Esophagus muscularis mucosa (tissue), 4 donors: ENCODE data around the gene MAP3K14. TPM values are rescaled to one million over a fixed set of nuclear protein-coding genes. Genes with fewer than 3 reads are reported as not detected.

ENCODE experiments used
- DNase-seq: peaks from one replicate; pipeline ENCODE4 v3.0.0-alpha.2; 2017; ENCODE audit errors: extremely low spot score
- H3K27ac ChIP-seq, 4 donors: fragments of 200-600 bp; sonication (generic); replicated peaks in 1 of 4; 1 replicate in 3 of 4; 2 replicates in 1 of 4; pipeline ENCODE4 v1.5.1; 2016 to 2019; ENCODE audit warnings: mild to moderate bottlenecking in 1 of 4
- H3K27me3 ChIP-seq, 4 donors: fragments of 200-600 bp; sonication (generic); one replicate each; pipeline versions ENCODE4 v1.5.1 to v1.6.0; 2016 to 2019
- H3K36me3 ChIP-seq, 4 donors: fragments of 200-600 bp; sonication (generic); one replicate each; pipeline ENCODE4 v1.5.1; 2016 to 2019
- H3K4me1 ChIP-seq, 4 donors: fragments of 200-600 bp; sonication (generic); one replicate each; pipeline ENCODE4 v1.5.1; 2016 to 2019
- H3K4me3 ChIP-seq, 4 donors: fragments of 200-600 bp; sonication (generic); 1 replicate in 2 of 4; 2 replicates in 2 of 4; pipeline ENCODE4 v1.5.1; 2016 to 2019; ENCODE audit warnings: mild to moderate bottlenecking in 4 of 4, moderate library complexity in 1 of 4
- H3K9me3 ChIP-seq, 4 donors: fragments of 200-600 bp; sonication (generic); 1 replicate in 3 of 4; 2 replicates in 1 of 4; pipeline ENCODE4 v1.5.1; 2016 to 2019
- CTCF ChIP-seq, 3 experiments: fragments of 200-600 bp in 2 of 3; fragments of 450-650 bp in 1 of 3; sonication (generic) in 2 of 3; IDR thresholded peaks; one replicate each; pipeline ENCODE4 v1.5.1; 2017 to 2019; ENCODE audit warnings: antibody characterized with exemption in 3 of 3, mild to moderate bottlenecking in 2 of 3, moderate library complexity in 1 of 3
- EP300 ChIP-seq: sonication (generic); formaldehyde crosslinking; IDR thresholded peaks from one replicate; pipeline ENCODE4 v1.6.1; 2017; ENCODE audit warnings: antibody characterized with exemption
- POLR2A ChIP-seq: fragments of 450-650 bp; IDR thresholded peaks from one replicate; pipeline ENCODE4 v1.6.1; 2017; ENCODE audit warnings: antibody characterized with exemption, moderate library complexity, mild to moderate bottlenecking, low read depth
- POLR2AphosphoS5 ChIP-seq, 2 donors: sonication (generic); formaldehyde crosslinking; IDR thresholded peaks; one replicate each; pipeline ENCODE4 v1.6.1; 2017; ENCODE audit warnings: antibody characterized with exemption in 2 of 2
- WGBS: methylation state at CpG from one replicate; pipeline ENCODE4 v1.1.5; 2018; 5-methylcytosine and 5-hydroxymethylcytosine counted together
- intact Hi-C: fragments of 100-400 bp; cut with DNase I; formaldehyde crosslinking; loops from one replicate; pipeline ENCODE4 v1.15.1; 2023
- total RNA-seq, 4 donors: library from RNA; depleted of rRNA; stranded (reverse); fragments of >200 nt; gene quantifications; one replicate each; pipeline versions ENCODE4 v1.1.0 to v1.2.1, GENCODE V29; 2016

The MAP3K14 gene
- total RNA-seq, 4 donors from 2014 or later = 7.8 to 26.5 (median 10.6) TPM

GRCh38 chr17:45222996-45223538, 93.8 kb downstream of the MAP3K14 start:
- H3K27ac ChIP-seq = peak overlapping the region; percentile 59 to 77 (median 68)
- TF ChIP-seq POLR2A (no peak), CTCF (IDR thresholded peaks at IDR 0.05) (no peak), EP300 (no peak), POLR2AphosphoS5 (IDR thresholded peaks at IDR 0.05) (no peak)
- 85% methylated on average over 6 of the region's 8 CpGs for WGBS
- no peaks in the 10 kb centered on the region for H3K36me3 ChIP-seq
- peaks cover 57 to 74% (median 64%) of the 10 kb centered on the region in 4 donors for H3K4me1 ChIP-seq
- no peaks in the 10 kb centered on the region for H3K9me3 ChIP-seq
- peaks cover 0 to 43% (median 3%) of the 10 kb centered on the region in 4 donors for H3K27me3 ChIP-seq
- H3K4me3 ChIP-seq = peak overlapping the region; percentile 61 to 83 (median 64)
- intact Hi-C loops = loop anchor here (5.0 kb wide), 1 partner anchor 49 kb away; no protein-coding TSS in a partner anchor
- DNase-seq = no peak

- DNase-seq = no peak
- Histone ChIP-seq H3K9me3 (no peaks in the 10 kb centered on the region), H3K4me1 (peaks cover 51 to 68% (median 57%) of the 10 kb centered on the region in 4 donors), H3K27me3 (peaks cover 0 to 43% (median 3%) of the 10 kb centered on the region in 4 donors), H3K4me3 (peak overlapping the region; percentile 61 to 83 (median 64)), H3K27ac (peak overlapping the region; percentile 59 to 77 (median 68)), H3K36me3 (no peaks in the 10 kb centered on the region)
- WGBS = 43% methylated on average over 20 of the region's 33 CpGs
- TF ChIP-seq CTCF (IDR thresholded peaks at IDR 0.05) (no peak), POLR2AphosphoS5 (IDR thresholded peaks at IDR 0.05) (no peak), POLR2A (no peak)
- intact Hi-C loops = loop anchor here (5.0 kb wide), 1 partner anchor 50 kb away; no protein-coding TSS in a partner anchor
These were observed 94.4 kb downstream of the MAP3K14 start for GRCh38 chr17:45222289-45222995.

- Histone ChIP-seq H3K4me1 (peaks cover 47 to 64% (median 53%) of the 10 kb centered on the region in 4 donors), H3K4me3 (peak overlapping the region; percentile 61 to 83 (median 64)), H3K27me3 (peaks cover 0 to 43% (median 3%) of the 10 kb centered on the region in 4 donors), H3K36me3 (no peaks in the 10 kb centered on the region), H3K27ac (peak overlapping the region; percentile 59 to 77 (median 68)), H3K9me3 (no peaks in the 10 kb centered on the region)
- DNase-seq = no peak
- intact Hi-C loops = loop anchor here (5.0 kb wide), 1 partner anchor 50 kb away; no protein-coding TSS in a partner anchor
- no peak for TF ChIP-seq POLR2AphosphoS5 (IDR thresholded peaks at IDR 0.05)
- TF ChIP-seq CTCF (IDR thresholded peaks at IDR 0.05) = no peak
- TF ChIP-seq POLR2A = no peak
- no peak for TF ChIP-seq EP300
- no CpG with 5 or more reads among the region's 38 CpGs for WGBS
These were observed 94.9 kb downstream of the MAP3K14 start for GRCh38 chr17:45222014-45222288.

- Histone ChIP-seq H3K4me1 (peaks cover 40 to 58% (median 47%) of the 10 kb centered on the region in 4 donors), H3K36me3 (no peaks in the 10 kb centered on the region), H3K9me3 (no peaks in the 10 kb centered on the region), H3K4me3 (peak within 1 kb of the TSS; percentile 61 to 83 (median 64)), H3K27ac (peak within 1 kb of the TSS; percentile 59 to 77 (median 68)), H3K27me3 (peaks cover 0 to 43% (median 3%) of the 10 kb centered on the region in 4 donors)
- TF ChIP-seq POLR2AphosphoS5 (IDR thresholded peaks at IDR 0.05) (peak in 1 of 2 donors; percentile 11), CTCF (IDR thresholded peaks at IDR 0.05) (peak in 1 of 3 experiments; percentile 2), EP300 (no peak)
- intact Hi-C loops = loop anchor here (5.0 kb wide), 1 partner anchor 51 kb away; no protein-coding TSS in a partner anchor
- 47% methylated on average over 7 of the region's 98 CpGs for WGBS
- DNase-seq = no peak
These were observed 95.5 kb downstream of the MAP3K14 start, which contains the start of gene FMNL1 for GRCh38 chr17:45221081-45222013. TSS of gene FMNL1 (plus strand) at chr17:45221885. CDS start at chr17:45222125, 240 bp downstream.
